K562 (cell line): ENCODE measurements around the gene DNASE2. TPM values are rescaled to one million over a fixed set of nuclear protein-coding genes. Genes with fewer than 3 reads are reported as not detected.
A peak's percentile ranks its signal among the peaks of the same experiment; 100 is the strongest.

ENCODE experiments used
- CSDE1 ChIP-seq, 2 experiments: fragments of 450-650 bp; IDR thresholded peaks; 2 replicates each; pipeline ENCODE4 v1.6.1; 2016; ENCODE audit warnings: mild to moderate bottlenecking in 1 of 2
- FUS ChIP-seq: fragments of 200-400 bp; formaldehyde crosslinking; optimal IDR thresholded peaks from 2 replicates; pipeline ENCODE3; 2017; ENCODE audit warnings: low read depth, low read length
- GATAD2B ChIP-seq: fragments of 450-650 bp; IDR thresholded peaks from 2 replicates; pipeline ENCODE4 v1.6.1; 2017; ENCODE audit warnings: mild to moderate bottlenecking, borderline replicate concordance
- HMGN3 ChIP-seq: IDR thresholded peaks from 2 replicates; pipeline ENCODE4 v1.6.1; 2011; ENCODE audit warnings: borderline replicate concordance, low read depth, mild to moderate bottlenecking, mixed read lengths, low read length; ENCODE audit not compliant: insufficient read length; ENCODE audit errors: extremely low read depth
- HNRNPL ChIP-seq: fragments of 200-400 bp; formaldehyde crosslinking; IDR thresholded peaks from 2 replicates; pipeline ENCODE4 v1.6.1; 2017; ENCODE audit warnings: low read depth, mild to moderate bottlenecking, low read length
- IRF2 ChIP-seq: sonication (generic); formaldehyde crosslinking; IDR thresholded peaks from 2 replicates; pipeline ENCODE4 v1.8.1; 2022; ENCODE audit warnings: mild to moderate bottlenecking, missing genetic modification reagents
- KAT8 ChIP-seq: fragments of 450-650 bp; IDR thresholded peaks from 2 replicates; pipeline ENCODE4 v1.6.1; 2016; ENCODE audit warnings: low read depth, mild to moderate bottlenecking
- KDM1A ChIP-seq, 2 experiments: fragments of 450-650 bp; IDR thresholded peaks; 2 replicates each; pipeline ENCODE4 v1.6.1; 2016; ENCODE audit warnings: mild to moderate bottlenecking in 2 of 2
- L3MBTL2 ChIP-seq: fragments of 450-650 bp; IDR thresholded peaks from 2 replicates; pipeline ENCODE4 v1.6.1; 2016; ENCODE audit warnings: mild to moderate bottlenecking, moderate library complexity
- LCOR ChIP-seq: sonication (generic); formaldehyde crosslinking; IDR thresholded peaks from 2 replicates; pipeline ENCODE4 v1.8.0; 2022; ENCODE audit warnings: mild to moderate bottlenecking, missing genetic modification reagents
- MLLT1 ChIP-seq, 2 experiments: fragments of 450-650 bp; IDR thresholded peaks; 2 replicates each; pipeline ENCODE4 v1.6.1; 2016
- PCBP2 ChIP-seq: fragments of 200-400 bp; formaldehyde crosslinking; IDR thresholded peaks from 2 replicates; pipeline ENCODE4 v1.6.1; 2018; ENCODE audit warnings: low read length, low read depth, mild to moderate bottlenecking, moderate library complexity; ENCODE audit not compliant: poor library complexity, severe bottlenecking
- RBFOX2 ChIP-seq: fragments of 200-400 bp; formaldehyde crosslinking; IDR thresholded peaks from 2 replicates; pipeline ENCODE4 v1.6.1; 2017; ENCODE audit warnings: low read depth, mild to moderate bottlenecking, low read length, moderate library complexity
- RNF2 ChIP-seq: sonication (generic); IDR thresholded peaks from 2 replicates; pipeline ENCODE4 v1.6.1; 2016
- SAFB2 ChIP-seq: fragments of 200-400 bp; formaldehyde crosslinking; IDR thresholded peaks from 2 replicates; pipeline ENCODE4 v1.6.1; 2018; ENCODE audit warnings: borderline replicate concordance, low read length, low read depth, moderate library complexity; ENCODE audit not compliant: severe bottlenecking
- ZFP30 ChIP-seq: fragments of 250-450 bp; sonication (Bioruptor Pico); IDR thresholded peaks from 2 replicates; pipeline ENCODE4 v1.8.0; 2022; ENCODE audit warnings: moderate library complexity, mild to moderate bottlenecking, inconsistent platforms, borderline replicate concordance
- ZNF232 ChIP-seq: sonication (generic); formaldehyde crosslinking; IDR thresholded peaks from 2 replicates; pipeline ENCODE4 v1.8.0; 2022; ENCODE audit warnings: mild to moderate bottlenecking, missing genetic modification reagents
- ZNF586 ChIP-seq: fragments of 450-650 bp; formaldehyde crosslinking; conservative IDR thresholded peaks from 2 replicates; pipeline ENCODE4 v1.4.0; 2020; ENCODE audit warnings: mild to moderate bottlenecking, moderate library complexity
- ZNF76 ChIP-seq: fragments of 250-450 bp; sonication (Bioruptor Pico); IDR thresholded peaks from 2 replicates; pipeline ENCODE4 v1.4.0; 2020; ENCODE audit warnings: mild to moderate bottlenecking, moderate library complexity, borderline replicate concordance
- polyA plus RNA-seq, 8 experiments: library from polyadenylated mRNA; depleted of rRNA in 4 of 8; stranded (reverse) in 5 of 8; unstranded in 3 of 8; fragments of >200 nt; fragmentation: Nextera tagmentation in 2 of 8; fragmentation: Illumina TruSeq in 1 of 8; extraction: Ambion mirVana in 2 of 8; extraction: Trizol in 1 of 8; gene quantifications; 2 replicates each; pipeline versions ENCODE4 v1.2.1 to v1.2.3, GENCODE V29; 2011 to 2014; ENCODE audit warnings: inconsistent platforms in 1 of 8, missing spikeins in 1 of 8
- total RNA-seq, 7 experiments: library from RNA; depleted of rRNA in 6 of 7; stranded (reverse); fragments of >200 nt in 6 of 7; fragmentation: Illumina TruSeq in 2 of 7; extraction: Trizol in 2 of 7; gene quantifications; 2 replicates each; pipeline versions ENCODE4 v1.2.1 to v1.2.3, GENCODE V29; 2011 to 2021; ENCODE audit warnings: low replicate concordance in 1 of 7
- TF ChIP-seq, protein P1 (sequence below): IDR thresholded peaks from 3 replicates; pipeline ENCODE4 v1.6.1; 2011; ENCODE audit warnings: borderline replicate concordance, mild to moderate bottlenecking; ENCODE audit not compliant: insufficient read length, insufficient read depth
- TF ChIP-seq, protein P2 (sequence below): sonication (generic); formaldehyde crosslinking; IDR thresholded peaks from 2 replicates; pipeline ENCODE4 v1.8.1; 2023; ENCODE audit warnings: missing genetic modification reagents, mild to moderate bottlenecking, borderline replicate concordance

DNASE2 gene
- total and polyA plus RNA-seq, 9 of the 15 experiments (the other 6 are each of a cell fraction or from before 2014, with no cell fraction given), result 4.4 to 27.0 (median 20.2) TPM

- no peak for TF ChIP-seq PCBP2
- peak; percentile 94 for TF ChIP-seq RBFOX2
- no peak for TF ChIP-seq ZFP30 (CRISPR knock-in tag)
- no peak for TF ChIP-seq IRF2 (CRISPR knock-in tag)
- no peak for TF ChIP-seq SAFB2
- 0 out of 4 replicates have a peak, but pooled peaks of 1 of the 2 experiments have one; percentile 46 for TF ChIP-seq MLLT1 (IDR thresholded peaks at IDR 0.05)
- no peak for TF ChIP-seq FUS
- peak; percentile 81; the same call in 1 of the 2 replicates for TF ChIP-seq GATAD2B
- peak; percentile 83 for TF ChIP-seq LCOR (CRISPR knock-in tag)
- TF ChIP-seq, protein P1, sequence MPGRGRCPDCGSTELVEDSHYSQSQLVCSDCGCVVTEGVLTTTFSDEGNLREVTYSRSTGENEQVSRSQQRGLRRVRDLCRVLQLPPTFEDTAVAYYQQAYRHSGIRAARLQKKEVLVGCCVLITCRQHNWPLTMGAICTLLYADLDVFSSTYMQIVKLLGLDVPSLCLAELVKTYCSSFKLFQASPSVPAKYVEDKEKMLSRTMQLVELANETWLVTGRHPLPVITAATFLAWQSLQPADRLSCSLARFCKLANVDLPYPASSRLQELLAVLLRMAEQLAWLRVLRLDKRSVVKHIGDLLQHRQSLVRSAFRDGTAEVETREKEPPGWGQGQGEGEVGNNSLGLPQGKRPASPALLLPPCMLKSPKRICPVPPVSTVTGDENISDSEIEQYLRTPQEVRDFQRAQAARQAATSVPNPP, result no peak
- TF ChIP-seq HMGN3, result peak; percentile 89
- TF ChIP-seq ZNF232 (CRISPR knock-in tag), result 0 out of 2 replicates have a peak, but pooled peaks have one; percentile 18
- peak; percentile 68 for TF ChIP-seq RNF2
- TF ChIP-seq ZNF586 (CRISPR knock-in tag), result no peak
- peak; percentile 96 for TF ChIP-seq L3MBTL2
- no peak for TF ChIP-seq KDM1A (IDR thresholded peaks at IDR 0.05)
- TF ChIP-seq CSDE1 (IDR thresholded peaks at IDR 0.05), result no peak
- TF ChIP-seq, protein P2, sequence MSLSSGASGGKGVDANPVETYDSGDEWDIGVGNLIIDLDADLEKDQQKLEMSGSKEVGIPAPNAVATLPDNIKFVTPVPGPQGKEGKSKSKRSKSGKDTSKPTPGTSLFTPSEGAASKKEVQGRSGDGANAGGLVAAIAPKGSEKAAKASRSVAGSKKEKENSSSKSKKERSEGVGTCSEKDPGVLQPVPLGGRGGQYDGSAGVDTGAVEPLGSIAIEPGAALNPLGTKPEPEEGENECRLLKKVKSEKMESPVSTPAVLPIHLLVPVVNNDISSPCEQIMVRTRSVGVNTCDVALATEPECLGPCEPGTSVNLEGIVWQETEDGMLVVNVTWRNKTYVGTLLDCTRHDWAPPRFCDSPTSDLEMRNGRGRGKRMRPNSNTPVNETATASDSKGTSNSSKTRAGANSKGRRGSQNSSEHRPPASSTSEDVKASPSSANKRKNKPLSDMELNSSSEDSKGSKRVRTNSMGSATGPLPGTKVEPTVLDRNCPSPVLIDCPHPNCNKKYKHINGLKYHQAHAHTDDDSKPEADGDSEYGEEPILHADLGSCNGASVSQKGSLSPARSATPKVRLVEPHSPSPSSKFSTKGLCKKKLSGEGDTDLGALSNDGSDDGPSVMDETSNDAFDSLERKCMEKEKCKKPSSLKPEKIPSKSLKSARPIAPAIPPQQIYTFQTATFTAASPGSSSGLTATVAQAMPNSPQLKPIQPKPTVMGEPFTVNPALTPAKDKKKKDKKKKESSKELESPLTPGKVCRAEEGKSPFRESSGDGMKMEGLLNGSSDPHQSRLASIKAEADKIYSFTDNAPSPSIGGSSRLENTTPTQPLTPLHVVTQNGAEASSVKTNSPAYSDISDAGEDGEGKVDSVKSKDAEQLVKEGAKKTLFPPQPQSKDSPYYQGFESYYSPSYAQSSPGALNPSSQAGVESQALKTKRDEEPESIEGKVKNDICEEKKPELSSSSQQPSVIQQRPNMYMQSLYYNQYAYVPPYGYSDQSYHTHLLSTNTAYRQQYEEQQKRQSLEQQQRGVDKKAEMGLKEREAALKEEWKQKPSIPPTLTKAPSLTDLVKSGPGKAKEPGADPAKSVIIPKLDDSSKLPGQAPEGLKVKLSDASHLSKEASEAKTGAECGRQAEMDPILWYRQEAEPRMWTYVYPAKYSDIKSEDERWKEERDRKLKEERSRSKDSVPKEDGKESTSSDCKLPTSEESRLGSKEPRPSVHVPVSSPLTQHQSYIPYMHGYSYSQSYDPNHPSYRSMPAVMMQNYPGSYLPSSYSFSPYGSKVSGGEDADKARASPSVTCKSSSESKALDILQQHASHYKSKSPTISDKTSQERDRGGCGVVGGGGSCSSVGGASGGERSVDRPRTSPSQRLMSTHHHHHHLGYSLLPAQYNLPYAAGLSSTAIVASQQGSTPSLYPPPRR, result no peak
- TF ChIP-seq KAT8, result no peak
- TF ChIP-seq HNRNPL, result peak; percentile 94
- no peak for TF ChIP-seq ZNF76
Observed at GRCh38 chr19:12884926-12885748, 3.9 kb upstream of the DNASE2 start (continued).
